Ishikawa (cell line): ENCODE data around the gene IFI27L1.

Source experiments
- CREB1 ChIP-seq: IDR thresholded peaks from 2 replicates; pipeline ENCODE4 v1.6.1; 2012; ENCODE audit warnings: low read depth
- NFIC ChIP-seq: IDR thresholded peaks from 2 replicates; pipeline ENCODE4 v1.6.1; 2012
- RAD21 ChIP-seq: IDR thresholded peaks from 2 replicates; pipeline ENCODE4 v1.6.1; 2012; ENCODE audit warnings: low read depth
- TEAD4 ChIP-seq: IDR thresholded peaks from 2 replicates; pipeline ENCODE4 v1.6.1; 2012
- USF1 ChIP-seq: IDR thresholded peaks from 2 replicates; pipeline ENCODE4 v1.6.1; 2012

DNA sequence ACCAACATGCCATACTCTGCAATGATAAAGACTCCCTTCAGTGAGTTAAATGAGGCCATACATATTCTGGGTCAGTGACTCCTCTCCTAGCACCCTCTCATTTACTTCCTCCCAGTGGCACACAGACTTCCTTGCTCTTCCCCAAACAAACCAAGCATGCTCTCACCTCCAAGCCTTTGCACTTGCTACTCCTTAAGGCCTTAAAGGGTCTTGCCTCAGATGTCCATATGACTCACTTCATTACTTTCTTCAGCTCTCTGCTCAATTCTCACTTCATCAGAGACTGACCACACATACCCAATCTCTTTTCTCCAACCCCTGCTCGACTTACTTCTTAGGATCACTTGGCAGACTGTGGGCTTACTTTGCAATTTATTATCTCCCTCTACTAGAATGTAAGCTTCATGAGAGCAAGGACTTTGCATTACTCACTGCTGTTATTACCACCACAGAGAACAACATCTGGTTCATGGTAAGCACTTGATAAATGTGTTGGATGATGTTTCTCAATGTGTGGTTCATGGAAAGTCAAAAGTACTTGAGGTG lies 22.9 kb upstream of the IFI27L1 start:
- TF ChIP-seq CREB1 (no peak), TEAD4 (no peak), NFIC (no peak), USF1 (no peak), RAD21 (no peak)
